Neural cell (in vitro differentiated cells): ENCODE measurements around the gene OTOA. TPM values are rescaled to one million over a fixed set of nuclear protein-coding genes. Genes with fewer than 3 reads are reported as not detected.

ENCODE experiments used
- H2AFZ ChIP-seq: fragments of 200-600, 300-800 bp; sonication (generic), shearing (Covaris generic); 2 replicates; pipeline ENCODE4 v1.6.0; 2014; ENCODE audit warnings: low read depth, mild to moderate bottlenecking, antibody characterized with exemption, low read length, moderate library complexity
- H3F3A ChIP-seq: fragments of 200-600 bp; shearing (Covaris generic); 2 replicates; pipeline ENCODE4 v1.6.1; 2016; ENCODE audit warnings: mild to moderate bottlenecking, moderate library complexity, mixed read lengths, antibody characterized with exemption, low read length; ENCODE audit not compliant: insufficient read depth, poor library complexity, severe bottlenecking
- H3K27ac ChIP-seq: fragments of 200-600, 300-800 bp; sonication (generic), shearing (Covaris generic); 2 replicates; pipeline ENCODE4 v1.5.1; 2014; ENCODE audit warnings: mild to moderate bottlenecking, low read length, moderate library complexity
- H3K27me3 ChIP-seq: fragments of 300-800, 200-600 bp; sonication (generic), shearing (Covaris generic); 2 replicates; pipeline ENCODE4 v1.6.0; 2014; ENCODE audit warnings: mild to moderate bottlenecking, low read depth, low read length, moderate library complexity; ENCODE audit not compliant: insufficient read depth
- H3K36me3 ChIP-seq: fragments of 300-800, 200-600 bp; sonication (generic), shearing (Covaris generic); 2 replicates; pipeline ENCODE4 v1.5.1; 2014; ENCODE audit warnings: mild to moderate bottlenecking, antibody characterized with exemption, low read length, moderate library complexity; ENCODE audit not compliant: insufficient read depth
- H3K4me2 ChIP-seq: fragments of 300-800, 200-600 bp; sonication (generic), shearing (Covaris generic); 2 replicates; pipeline ENCODE4 v1.6.0; 2014; ENCODE audit warnings: mild to moderate bottlenecking, low read length
- H3K4me3 ChIP-seq: fragments of 300-800, 200-600 bp; sonication (generic), shearing (Covaris generic); 2 replicates; pipeline ENCODE4 v1.5.1; 2014; ENCODE audit warnings: mild to moderate bottlenecking, low read length, moderate library complexity
- H3K79me2 ChIP-seq: fragments of 200-600 bp; shearing (Covaris generic); replicated peaks from 2 replicates; pipeline ENCODE4 v1.6.0; 2014; ENCODE audit warnings: mild to moderate bottlenecking, low read length, moderate library complexity; ENCODE audit not compliant: insufficient read depth
- H3K9ac ChIP-seq: fragments of 300-800, 200-600 bp; sonication (generic), shearing (Covaris generic); 2 replicates; pipeline ENCODE4 v1.6.1; 2016; ENCODE audit warnings: mild to moderate bottlenecking, low read length, mixed read lengths
- H3K9me2 ChIP-seq: fragments of 200-600 bp; shearing (Covaris generic); 2 replicates; pipeline ENCODE4 v1.6.1; 2016; ENCODE audit warnings: mild to moderate bottlenecking, low read length, mixed read lengths; ENCODE audit not compliant: insufficient read depth
- H3K9me3 ChIP-seq: fragments of 200-600, 300-800 bp; sonication (generic), shearing (Covaris generic); 2 replicates; pipeline ENCODE4 v1.6.1; 2016; ENCODE audit warnings: mild to moderate bottlenecking, mixed run types, low read length, moderate library complexity, mixed read lengths
- H4K20me1 ChIP-seq: fragments of 200-600 bp; shearing (Covaris generic); 2 replicates; pipeline ENCODE4 v1.6.1; 2016; ENCODE audit warnings: mild to moderate bottlenecking, mixed run types; ENCODE audit not compliant: insufficient read depth
- CTCF ChIP-seq: fragments of 450-650 bp; IDR thresholded peaks from 2 replicates; pipeline ENCODE4 v1.5.1; 2014; ENCODE audit warnings: antibody characterized with exemption, mild to moderate bottlenecking, moderate library complexity; ENCODE audit not compliant: poor library complexity, severe bottlenecking
- EP300 ChIP-seq: fragments of 450-650 bp; conservative IDR thresholded peaks from 2 replicates; pipeline ENCODE4 v1.6.1; 2014; ENCODE audit warnings: antibody characterized with exemption, mild to moderate bottlenecking, moderate library complexity; ENCODE audit not compliant: poor library complexity, severe bottlenecking
- EZH2 ChIP-seq: fragments of 200-600, 300-800 bp; shearing (Covaris generic), sonication (generic); IDR thresholded peaks from 2 replicates; pipeline ENCODE4 v1.6.1; 2014; ENCODE audit warnings: antibody characterized with exemption, low read length, borderline replicate concordance, mild to moderate bottlenecking; ENCODE audit not compliant: insufficient read depth, poor library complexity, severe bottlenecking
- MXI1 ChIP-seq: fragments of 450-650 bp; conservative IDR thresholded peaks from 2 replicates; pipeline ENCODE4 v1.6.1; 2014; ENCODE audit warnings: antibody characterized with exemption, mild to moderate bottlenecking; ENCODE audit not compliant: poor library complexity, severe bottlenecking
- POLR2AphosphoS5 ChIP-seq: IDR thresholded peaks from 2 replicates; pipeline ENCODE4 v1.6.1; 2012
- RAD21 ChIP-seq: fragments of 450-650 bp; conservative IDR thresholded peaks from 2 replicates; pipeline ENCODE4 v1.6.1; 2014; ENCODE audit warnings: antibody characterized with exemption, mild to moderate bottlenecking, moderate library complexity
- REST ChIP-seq: IDR thresholded peaks from 2 replicates; pipeline ENCODE4 v1.6.1; 2012; ENCODE audit warnings: borderline replicate concordance
- SMC3 ChIP-seq: fragments of 450-650 bp; conservative IDR thresholded peaks from 2 replicates; pipeline ENCODE4 v1.6.1; 2014; ENCODE audit warnings: antibody characterized with exemption, mild to moderate bottlenecking, moderate library complexity; ENCODE audit not compliant: poor library complexity
- TAF1 ChIP-seq: IDR thresholded peaks from 2 replicates; pipeline ENCODE4 v1.6.1; 2012; ENCODE audit warnings: low read depth
- polyA plus RNA-seq: library from polyadenylated mRNA; depleted of rRNA; stranded (reverse); fragments of >200 nt; gene quantifications from 2 replicates; pipeline ENCODE4 v1.2.3, GENCODE V29; 2014

OTOA gene
- polyA plus RNA-seq, 1 donor from 2014 or later = 0.12 TPM

GRCh38 chr16:21702276-21702675, 38.5 kb downstream of the OTOA start:
- H3F3A ChIP-seq = no peaks in the 10 kb centered on the region
- H3K9me3 ChIP-seq = no peaks in the 10 kb centered on the region
- no peak for TF ChIP-seq EP300
- TF ChIP-seq MXI1 = no peak
- no peak for TF ChIP-seq SMC3
- no peak for TF ChIP-seq EZH2
- no peak for TF ChIP-seq POLR2AphosphoS5
- TF ChIP-seq REST = no peak
- no peak for TF ChIP-seq CTCF
- H3K27ac ChIP-seq = no peak overlapping the region
- H2AFZ ChIP-seq = no peak overlapping the region
- no peak overlapping the region for H3K4me3 ChIP-seq
- H3K79me2 ChIP-seq = no peaks in the 10 kb centered on the region
- no peaks in the 10 kb centered on the region for H3K27me3 ChIP-seq
- no peak overlapping the region for H3K9ac ChIP-seq
- no peaks in the 10 kb centered on the region for H3K36me3 ChIP-seq
- H4K20me1 ChIP-seq = no peaks in the 10 kb centered on the region
- H3K4me2 ChIP-seq = no peak overlapping the region
- no peaks in the 10 kb centered on the region for H3K9me2 ChIP-seq

- no peaks in the 10 kb centered on the region for H3K36me3 ChIP-seq
- TF ChIP-seq CTCF (no peak), EP300 (no peak), MXI1 (no peak), SMC3 (no peak), TAF1 (no peak), REST (no peak), EZH2 (no peak), RAD21 (no peak), POLR2AphosphoS5 (no peak)
- H3K9me3 ChIP-seq = no peaks in the 10 kb centered on the region
- H3K4me2 ChIP-seq = no peak overlapping the region
- H4K20me1 ChIP-seq = no peaks in the 10 kb centered on the region
- H3K4me3 ChIP-seq = no peak overlapping the region
- H3F3A ChIP-seq = no peaks in the 10 kb centered on the region
- no peak overlapping the region for H3K9ac ChIP-seq
- H3K27me3 ChIP-seq = no peaks in the 10 kb centered on the region
- no peaks in the 10 kb centered on the region for H3K9me2 ChIP-seq
- no peak overlapping the region for H2AFZ ChIP-seq
- H3K79me2 ChIP-seq = no peaks in the 10 kb centered on the region
- H3K27ac ChIP-seq = no peak overlapping the region
Observed at GRCh38 chr16:21703156-21703555, 39.4 kb downstream of the OTOA start.
